Measurements from ENCODE around the gene MEMO1. TPM values are rescaled to one million over a fixed set of nuclear protein-coding genes. Genes with fewer than 3 reads are reported as not detected.

Gene MEMO1
- total and polyA plus RNA-seq, 4 donors: 22.4 to 32.9 (median 27.3) TPM

DNA sequence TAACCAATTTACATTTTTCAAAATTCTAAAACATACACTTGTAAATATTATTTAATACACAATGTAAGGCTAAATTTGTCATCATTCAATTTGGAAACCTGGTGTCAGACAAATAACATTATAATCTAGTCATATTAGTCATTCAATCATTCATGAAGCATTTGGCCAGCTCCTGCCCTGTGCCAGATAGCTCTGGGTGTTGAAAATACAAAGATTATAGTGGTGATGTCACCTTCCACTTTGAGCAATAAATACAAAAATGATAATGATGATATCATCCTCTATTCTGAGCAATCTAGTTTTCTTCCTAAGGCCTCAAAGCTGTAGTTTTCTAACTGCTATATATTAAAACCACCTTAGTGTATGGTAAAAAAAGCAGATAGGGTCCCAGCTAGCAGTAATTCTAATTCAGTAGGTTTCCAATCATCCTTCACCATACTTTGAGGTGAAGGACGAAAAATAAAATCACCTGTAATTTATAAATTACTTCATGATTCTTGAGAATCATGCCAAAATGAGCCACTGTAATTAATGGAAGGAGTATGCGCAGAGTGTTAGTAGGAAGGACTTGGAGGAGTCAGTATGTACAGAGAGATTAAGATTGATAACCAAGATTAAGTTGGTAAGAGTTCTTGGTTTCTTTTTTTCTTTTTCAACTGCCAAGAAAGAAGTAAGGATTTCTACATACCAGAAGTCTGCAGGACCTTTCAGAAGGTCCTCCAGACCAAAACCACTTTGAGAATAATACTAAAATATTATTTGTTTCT lies 23.2 kb downstream of the MEMO1 start (continued):
- no peak for TF ChIP-seq FOXA2 (IDR thresholded peaks at IDR 0.05)

- H3K9ac ChIP-seq (ENCODE audit: low read depth in 1 of 2, low read length in 2 of 2): no peak overlapping the region
- H3K4me3 ChIP-seq (ENCODE audit: low read depth in 1 of 3, low read length in 3 of 3): no peak overlapping the region
- WGBS: 75% methylated on average over 3 of the region's 3 CpGs
- peak overlapping the region in 1 of 2 donors; percentile 28 for H3K27ac ChIP-seq (ENCODE audit: low read depth in 1 of 2, low read length in 2 of 2)
- H3K9me3 ChIP-seq (ENCODE audit: control insufficient read depth in 4 of 4, low read length in 3 of 4): no peaks in the 10 kb centered on the region
- DNase-seq (ENCODE audit: low spot score): no peak
- no peaks in the 10 kb centered on the region for H3K27me3 ChIP-seq (ENCODE audit: control insufficient read depth in 4 of 4, insufficient read depth in 4 of 4, low read length in 3 of 4)
- no peak for TF ChIP-seq FOXA2 (IDR thresholded peaks at IDR 0.05)
- TF ChIP-seq, protein P1, sequence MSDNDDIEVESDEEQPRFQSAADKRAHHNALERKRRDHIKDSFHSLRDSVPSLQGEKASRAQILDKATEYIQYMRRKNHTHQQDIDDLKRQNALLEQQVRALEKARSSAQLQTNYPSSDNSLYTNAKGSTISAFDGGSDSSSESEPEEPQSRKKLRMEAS (IDR thresholded peaks at IDR 0.05): no peak
- no peak for TF ChIP-seq EGR1 (IDR thresholded peaks at IDR 0.05; ENCODE audit: low read depth in 2 of 2)
- no peak for TF ChIP-seq GABPA (IDR thresholded peaks at IDR 0.05 in 1 of 2, conservative IDR thresholded peaks at IDR 0.05 in 1 of 2)
- no peak for TF ChIP-seq HNF4G (IDR thresholded peaks at IDR 0.05)
- no peak for TF ChIP-seq RAD21 (IDR thresholded peaks at IDR 0.05)
- no peak for TF ChIP-seq HNF4A (conservative IDR thresholded peaks at IDR 0.05)
- no peak for TF ChIP-seq TAF1 (conservative IDR thresholded peaks at IDR 0.05)
- TF ChIP-seq RXRA (IDR thresholded peaks at IDR 0.05): no peak
- TF ChIP-seq YY1 (IDR thresholded peaks at IDR 0.05): no peak
- TF ChIP-seq CTCF (IDR thresholded peaks at IDR 0.05; ENCODE audit: low read depth, low read length, missing input control): no peak
- H3K36me3 ChIP-seq (ENCODE audit: control insufficient read depth in 4 of 4, insufficient read depth in 3 of 4, low read depth in 1 of 4, low read length in 3 of 4): no peaks in the 10 kb centered on the region
- peaks cover 0 to 5% (median 2%) of the 10 kb centered on the region in 4 donors for H3K4me1 ChIP-seq (ENCODE audit: control insufficient read depth in 4 of 4, insufficient read depth in 4 of 4, low read length in 3 of 4)
Observed at GRCh38 chr2:31986906-31987305, 23.9 kb downstream of the MEMO1 start.

DNA sequence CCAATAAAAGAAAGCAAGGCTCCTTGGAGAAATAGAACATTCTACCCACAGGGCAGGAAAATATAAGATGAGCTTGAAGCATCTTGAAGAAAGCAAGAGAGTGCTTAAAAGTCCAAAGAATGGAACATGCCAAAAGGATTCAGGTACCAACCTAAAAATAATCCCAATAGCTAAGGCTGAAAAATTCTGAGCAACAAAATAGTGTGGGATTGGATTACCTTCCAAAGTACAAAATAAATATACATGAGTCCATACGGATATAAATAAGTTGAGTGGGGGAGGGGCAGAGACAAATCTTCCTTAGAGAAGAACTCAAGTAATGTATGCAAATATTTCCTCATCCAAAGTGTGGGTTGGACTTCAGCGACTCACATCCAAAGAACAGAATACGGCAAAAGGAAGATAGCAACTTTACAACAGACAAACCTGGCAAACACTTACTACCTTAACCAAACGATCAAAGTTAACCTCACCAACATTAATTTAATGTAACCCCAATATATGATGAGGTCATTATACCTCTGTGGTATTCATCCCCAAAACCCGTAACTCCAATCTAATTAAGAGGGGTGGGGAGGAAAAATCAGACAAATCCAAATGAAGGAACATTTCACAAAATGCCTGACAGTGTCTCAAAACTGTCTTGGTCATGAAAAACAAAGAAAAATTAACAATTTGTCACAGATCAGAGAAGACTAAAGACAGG lies 26.9 kb downstream of the MEMO1 start:
- no peaks in the 10 kb centered on the region for H3K36me3 ChIP-seq (ENCODE audit: control insufficient read depth in 4 of 4, insufficient read depth in 3 of 4, low read depth in 1 of 4, low read length in 3 of 4)
- 92% methylated on average over 5 of the region's 5 CpGs for WGBS
- no peak overlapping the region for H3K4me3 ChIP-seq (ENCODE audit: low read depth in 1 of 3, low read length in 3 of 3)
- no peak overlapping the region for H3K9ac ChIP-seq (ENCODE audit: low read depth in 1 of 2, low read length in 2 of 2)
- H3K4me1 ChIP-seq (ENCODE audit: control insufficient read depth in 4 of 4, insufficient read depth in 4 of 4, low read length in 3 of 4): peaks cover 2 to 12% (median 6%) of the 10 kb centered on the region in 4 donors
- no peak overlapping the region for H3K27ac ChIP-seq (ENCODE audit: low read depth in 1 of 2, low read length in 2 of 2)
- DNase-seq (ENCODE audit: low spot score): no peak
- TF ChIP-seq EGR1 (IDR thresholded peaks at IDR 0.05; ENCODE audit: low read depth in 2 of 2): no peak
- TF ChIP-seq YY1 (IDR thresholded peaks at IDR 0.05): no peak
- TF ChIP-seq RXRA (IDR thresholded peaks at IDR 0.05): no peak
- TF ChIP-seq GABPA (IDR thresholded peaks at IDR 0.05 in 1 of 2, conservative IDR thresholded peaks at IDR 0.05 in 1 of 2): no peak
- no peak for TF ChIP-seq FOXA2 (IDR thresholded peaks at IDR 0.05)
- no peaks in the 10 kb centered on the region for H3K27me3 ChIP-seq (ENCODE audit: control insufficient read depth in 4 of 4, insufficient read depth in 4 of 4, low read length in 3 of 4)
- no peaks in the 10 kb centered on the region for H3K9me3 ChIP-seq (ENCODE audit: control insufficient read depth in 4 of 4, low read length in 3 of 4)

All from liver (tissue), 9 donors.